ENCODE measurements around the gene ZDHHC7. TPM values are rescaled to one million over a fixed set of nuclear protein-coding genes. Genes with fewer than 3 reads are reported as not detected.

The ZDHHC7 gene
- total RNA-seq, 1 experiment from 2014 or later, result 39.9 TPM

DNA sequence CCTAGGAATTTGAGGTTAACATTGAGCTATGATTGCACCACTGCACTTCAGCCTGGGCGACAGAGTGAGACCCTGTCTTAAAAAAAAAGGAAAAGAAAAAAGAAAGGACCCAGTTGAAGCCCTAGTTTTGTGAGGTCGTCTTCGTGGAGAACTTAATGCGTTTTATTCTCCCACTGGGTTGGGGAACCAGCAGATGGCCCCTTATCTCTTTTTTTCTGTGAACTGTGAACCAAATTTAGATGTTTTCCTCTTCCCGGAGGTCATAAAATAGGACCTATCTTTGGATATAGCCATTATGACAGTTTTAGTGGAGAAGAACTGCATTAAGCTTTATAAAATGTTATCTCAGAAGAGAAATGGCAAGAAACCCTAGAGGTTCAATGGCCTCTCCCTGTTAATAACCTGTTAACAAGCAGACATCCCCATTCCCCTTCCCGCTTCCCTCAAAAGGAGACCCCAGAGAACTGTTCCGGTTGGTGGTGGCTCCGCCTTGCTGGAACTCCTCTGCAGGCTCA is 39.8 kb upstream of the ZDHHC7 start:
- intact Hi-C loops (cut with micrococcal nuclease), result no loop called here
- H3K4me3 ChIP-seq (replicated peaks in 1 of 2; ENCODE audit: low read depth in 1 of 2, low read length in 2 of 2), result no peak overlapping the region
- ChIA-PET CTCF (no interaction called here), POLR2A (no interaction called here), RAD21 (ENCODE audit: low non-redundant PET in 1 of 2, low total read pairs in 2 of 2, uncharacterized antibody in 2 of 2, unreplicated experiment in 2 of 2) (no interaction called here)
- no peaks in the 10 kb centered on the region for H3K36me3 ChIP-seq (ENCODE audit: control insufficient read depth in 1 of 2, insufficient read depth in 2 of 2, low read length in 2 of 2)
- H3K9ac ChIP-seq (ENCODE audit: low read length), result no peak overlapping the region
- ATAC-seq (no peak), DNase-seq (ENCODE audit: low read depth, low spot score) (no peak)
- no peak overlapping the region for H3K4me2 ChIP-seq (ENCODE audit: low read length)
- H3K27ac ChIP-seq (ENCODE audit: low read depth, low read length), result no peak overlapping the region
- H3K79me2 ChIP-seq (ENCODE audit: insufficient read depth, low read length), result no peaks in the 10 kb centered on the region
- no peaks in the 10 kb centered on the region for H4K20me1 ChIP-seq (ENCODE audit: insufficient read depth)
- H3K9me2 ChIP-seq (ENCODE audit: insufficient read depth), result no peaks in the 10 kb centered on the region
- H3K27me3 ChIP-seq (ENCODE audit: insufficient read depth, low read length), result no peaks in the 10 kb centered on the region
- no peaks in the 10 kb centered on the region for H3K9me3 ChIP-seq (ENCODE audit: control insufficient read depth in 1 of 2, insufficient read depth in 1 of 2, low read depth in 1 of 2, low read length in 2 of 2)
- TF ChIP-seq EZH2 (IDR thresholded peaks at IDR 0.05) (no peak), EZH2phosphoT487 (IDR thresholded peaks at IDR 0.05; ENCODE audit: borderline replicate concordance) (no peak), ZFX (IDR thresholded peaks at IDR 0.05) (no peak), CEBPB (IDR thresholded peaks at IDR 0.05; ENCODE audit: low read depth) (no peak), RAD21 (IDR thresholded peaks at IDR 0.05; ENCODE audit: low read depth) (no peak), FOSL1 (IDR thresholded peaks at IDR 0.05; ENCODE audit: low read depth) (no peak), YY1 (IDR thresholded peaks at IDR 0.05; ENCODE audit: extremely low read depth, insufficient replicate concordance, low read depth, low read length) (no peak), SP1 (IDR thresholded peaks at IDR 0.05; ENCODE audit: low read depth) (no peak), EGR1 (IDR thresholded peaks at IDR 0.05; ENCODE audit: low read depth) (no peak), POLR2AphosphoS5 (IDR thresholded peaks at IDR 0.05; ENCODE audit: low read depth, low read length) (no peak)
- TF ChIP-seq, protein P1, sequence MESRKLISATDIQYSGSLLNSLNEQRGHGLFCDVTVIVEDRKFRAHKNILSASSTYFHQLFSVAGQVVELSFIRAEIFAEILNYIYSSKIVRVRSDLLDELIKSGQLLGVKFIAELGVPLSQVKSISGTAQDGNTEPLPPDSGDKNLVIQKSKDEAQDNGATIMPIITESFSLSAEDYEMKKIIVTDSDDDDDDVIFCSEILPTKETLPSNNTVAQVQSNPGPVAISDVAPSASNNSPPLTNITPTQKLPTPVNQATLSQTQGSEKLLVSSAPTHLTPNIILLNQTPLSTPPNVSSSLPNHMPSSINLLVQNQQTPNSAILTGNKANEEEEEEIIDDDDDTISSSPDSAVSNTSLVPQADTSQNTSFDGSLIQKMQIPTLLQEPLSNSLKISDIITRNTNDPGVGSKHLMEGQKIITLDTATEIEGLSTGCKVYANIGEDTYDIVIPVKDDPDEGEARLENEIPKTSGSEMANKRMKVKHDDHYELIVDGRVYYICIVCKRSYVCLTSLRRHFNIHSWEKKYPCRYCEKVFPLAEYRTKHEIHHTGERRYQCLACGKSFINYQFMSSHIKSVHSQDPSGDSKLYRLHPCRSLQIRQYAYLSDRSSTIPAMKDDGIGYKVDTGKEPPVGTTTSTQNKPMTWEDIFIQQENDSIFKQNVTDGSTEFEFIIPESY (IDR thresholded peaks at IDR 0.05; ENCODE audit: extremely low read depth, insufficient replicate concordance, low read length), result no peak
- TF ChIP-seq, protein P2, sequence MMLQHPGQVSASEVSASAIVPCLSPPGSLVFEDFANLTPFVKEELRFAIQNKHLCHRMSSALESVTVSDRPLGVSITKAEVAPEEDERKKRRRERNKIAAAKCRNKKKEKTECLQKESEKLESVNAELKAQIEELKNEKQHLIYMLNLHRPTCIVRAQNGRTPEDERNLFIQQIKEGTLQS (IDR thresholded peaks at IDR 0.05), result no peak
- TF ChIP-seq, protein P3, sequence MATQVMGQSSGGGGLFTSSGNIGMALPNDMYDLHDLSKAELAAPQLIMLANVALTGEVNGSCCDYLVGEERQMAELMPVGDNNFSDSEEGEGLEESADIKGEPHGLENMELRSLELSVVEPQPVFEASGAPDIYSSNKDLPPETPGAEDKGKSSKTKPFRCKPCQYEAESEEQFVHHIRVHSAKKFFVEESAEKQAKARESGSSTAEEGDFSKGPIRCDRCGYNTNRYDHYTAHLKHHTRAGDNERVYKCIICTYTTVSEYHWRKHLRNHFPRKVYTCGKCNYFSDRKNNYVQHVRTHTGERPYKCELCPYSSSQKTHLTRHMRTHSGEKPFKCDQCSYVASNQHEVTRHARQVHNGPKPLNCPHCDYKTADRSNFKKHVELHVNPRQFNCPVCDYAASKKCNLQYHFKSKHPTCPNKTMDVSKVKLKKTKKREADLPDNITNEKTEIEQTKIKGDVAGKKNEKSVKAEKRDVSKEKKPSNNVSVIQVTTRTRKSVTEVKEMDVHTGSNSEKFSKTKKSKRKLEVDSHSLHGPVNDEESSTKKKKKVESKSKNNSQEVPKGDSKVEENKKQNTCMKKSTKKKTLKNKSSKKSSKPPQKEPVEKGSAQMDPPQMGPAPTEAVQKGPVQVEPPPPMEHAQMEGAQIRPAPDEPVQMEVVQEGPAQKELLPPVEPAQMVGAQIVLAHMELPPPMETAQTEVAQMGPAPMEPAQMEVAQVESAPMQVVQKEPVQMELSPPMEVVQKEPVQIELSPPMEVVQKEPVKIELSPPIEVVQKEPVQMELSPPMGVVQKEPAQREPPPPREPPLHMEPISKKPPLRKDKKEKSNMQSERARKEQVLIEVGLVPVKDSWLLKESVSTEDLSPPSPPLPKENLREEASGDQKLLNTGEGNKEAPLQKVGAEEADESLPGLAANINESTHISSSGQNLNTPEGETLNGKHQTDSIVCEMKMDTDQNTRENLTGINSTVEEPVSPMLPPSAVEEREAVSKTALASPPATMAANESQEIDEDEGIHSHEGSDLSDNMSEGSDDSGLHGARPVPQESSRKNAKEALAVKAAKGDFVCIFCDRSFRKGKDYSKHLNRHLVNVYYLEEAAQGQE (IDR thresholded peaks at IDR 0.05; ENCODE audit: low read depth), result no peak
- TF ChIP-seq, protein P4, sequence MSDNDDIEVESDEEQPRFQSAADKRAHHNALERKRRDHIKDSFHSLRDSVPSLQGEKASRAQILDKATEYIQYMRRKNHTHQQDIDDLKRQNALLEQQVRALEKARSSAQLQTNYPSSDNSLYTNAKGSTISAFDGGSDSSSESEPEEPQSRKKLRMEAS (IDR thresholded peaks at IDR 0.05), result no peak
- TF ChIP-seq, protein P5, sequence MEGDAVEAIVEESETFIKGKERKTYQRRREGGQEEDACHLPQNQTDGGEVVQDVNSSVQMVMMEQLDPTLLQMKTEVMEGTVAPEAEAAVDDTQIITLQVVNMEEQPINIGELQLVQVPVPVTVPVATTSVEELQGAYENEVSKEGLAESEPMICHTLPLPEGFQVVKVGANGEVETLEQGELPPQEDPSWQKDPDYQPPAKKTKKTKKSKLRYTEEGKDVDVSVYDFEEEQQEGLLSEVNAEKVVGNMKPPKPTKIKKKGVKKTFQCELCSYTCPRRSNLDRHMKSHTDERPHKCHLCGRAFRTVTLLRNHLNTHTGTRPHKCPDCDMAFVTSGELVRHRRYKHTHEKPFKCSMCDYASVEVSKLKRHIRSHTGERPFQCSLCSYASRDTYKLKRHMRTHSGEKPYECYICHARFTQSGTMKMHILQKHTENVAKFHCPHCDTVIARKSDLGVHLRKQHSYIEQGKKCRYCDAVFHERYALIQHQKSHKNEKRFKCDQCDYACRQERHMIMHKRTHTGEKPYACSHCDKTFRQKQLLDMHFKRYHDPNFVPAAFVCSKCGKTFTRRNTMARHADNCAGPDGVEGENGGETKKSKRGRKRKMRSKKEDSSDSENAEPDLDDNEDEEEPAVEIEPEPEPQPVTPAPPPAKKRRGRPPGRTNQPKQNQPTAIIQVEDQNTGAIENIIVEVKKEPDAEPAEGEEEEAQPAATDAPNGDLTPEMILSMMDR (IDR thresholded peaks at IDR 0.05 in 2 of 3, conservative IDR thresholded peaks at IDR 0.05 in 1 of 3; ENCODE audit: borderline replicate concordance in 1 of 3, insufficient read depth in 1 of 3, low read depth in 2 of 3, low read length in 2 of 3), result no peak
- H2AFZ ChIP-seq (ENCODE audit: low read depth, low read length, poor library complexity, severe bottlenecking), result no peak overlapping the region
- BruUV-seq (replicated peaks), result no TSS peak
- 0 out of 4 replicates have a peak, but pooled peaks cover 0 to 2% of the 10 kb centered on the region in 2 experiments for H3K4me1 ChIP-seq (ENCODE audit: control insufficient read depth in 1 of 2, insufficient read depth in 2 of 2, low read length in 2 of 2)
